Measurements from ENCODE around the gene STK32B.

STK32B gene

GRCh38 chr4:5458676-5459075 is 407.4 kb downstream of the STK32B start:
- DNase-seq: no peak

DNA sequence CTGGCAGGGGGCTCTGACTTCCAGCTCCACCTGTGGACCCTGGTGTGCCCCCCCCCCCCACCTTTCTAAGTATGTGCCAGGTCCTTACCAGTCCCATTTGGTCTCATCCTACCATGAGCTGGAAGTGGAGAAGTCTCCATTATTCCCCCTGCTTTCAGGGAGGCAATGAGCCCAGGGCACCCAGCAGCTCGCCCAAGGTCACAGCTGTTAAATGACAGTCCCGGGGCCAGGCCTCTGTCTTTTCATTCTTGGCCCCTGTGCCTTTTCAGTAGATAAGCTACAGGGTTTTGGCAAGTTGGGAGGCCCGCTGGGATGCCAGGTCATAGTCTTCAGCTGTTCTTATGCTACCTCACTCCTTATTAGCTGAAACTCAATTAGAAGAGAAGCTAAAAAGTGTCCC is 408.0 kb downstream of the STK32B start:
- DNase-seq: no peak

- no peak for DNase-seq
Measured at GRCh38 chr4:5460106-5460801, 409.0 kb downstream of the STK32B start.

DNA sequence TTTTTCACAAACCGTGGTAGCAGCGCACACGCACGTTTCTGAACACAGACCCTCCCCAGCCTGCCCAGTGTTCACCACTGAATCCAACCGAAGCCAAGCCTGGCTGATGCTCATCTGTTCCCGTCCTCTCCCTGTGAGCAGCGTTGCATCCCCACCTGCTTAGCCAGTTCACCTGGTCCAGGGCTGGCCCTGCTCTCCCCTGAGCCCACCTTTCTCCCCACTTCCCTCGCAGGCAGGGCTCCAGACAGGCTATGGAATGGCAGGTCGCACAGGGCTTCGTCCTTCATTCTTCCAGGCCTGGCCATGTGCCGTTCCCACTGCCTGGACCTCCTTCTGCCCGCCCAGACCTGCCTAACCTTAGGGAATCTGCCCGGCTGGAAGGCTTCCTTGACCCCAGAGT is 410.2 kb downstream of the STK32B start:
- no peak for DNase-seq

- no peak for DNase-seq
Measured at GRCh38 chr4:5462254-5462835, 411.1 kb downstream of the STK32B start.

GRCh38 chr4:5462896-5463295 is 411.6 kb downstream of the STK32B start:
- DNase-seq: no peak

DNA sequence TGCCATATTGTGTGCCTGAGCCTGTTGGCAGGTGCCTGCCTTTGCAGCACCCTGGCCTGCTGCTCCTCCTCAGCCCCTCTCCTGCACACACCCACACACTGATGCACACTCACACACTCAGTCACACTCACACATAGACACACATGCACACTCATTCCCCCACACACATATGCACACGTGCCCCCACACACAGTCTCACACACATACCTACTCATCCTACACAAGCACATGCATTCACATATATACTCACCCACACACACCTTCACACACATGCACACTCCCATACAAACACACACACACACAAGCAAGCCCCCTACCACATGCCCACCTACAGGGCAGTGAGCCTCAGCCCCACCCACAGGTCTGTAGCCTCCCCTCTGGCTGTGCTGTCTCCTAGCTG is 412.1 kb downstream of the STK32B start:
- no peak for DNase-seq

- DNase-seq: no peak
Measured at GRCh38 chr4:5463936-5464650, 412.8 kb downstream of the STK32B start.

GRCh38 chr4:5465529-5465928 is 414.2 kb downstream of the STK32B start:
- no peak for DNase-seq

GRCh38 chr4:5465956-5466355 is 414.7 kb downstream of the STK32B start:
- DNase-seq: no peak

GRCh38 chr4:5467111-5467510 is 415.8 kb downstream of the STK32B start:
- DNase-seq: no peak

- no peak for DNase-seq
Measured at GRCh38 chr4:5469151-5469775, 418.0 kb downstream of the STK32B start.

DNA sequence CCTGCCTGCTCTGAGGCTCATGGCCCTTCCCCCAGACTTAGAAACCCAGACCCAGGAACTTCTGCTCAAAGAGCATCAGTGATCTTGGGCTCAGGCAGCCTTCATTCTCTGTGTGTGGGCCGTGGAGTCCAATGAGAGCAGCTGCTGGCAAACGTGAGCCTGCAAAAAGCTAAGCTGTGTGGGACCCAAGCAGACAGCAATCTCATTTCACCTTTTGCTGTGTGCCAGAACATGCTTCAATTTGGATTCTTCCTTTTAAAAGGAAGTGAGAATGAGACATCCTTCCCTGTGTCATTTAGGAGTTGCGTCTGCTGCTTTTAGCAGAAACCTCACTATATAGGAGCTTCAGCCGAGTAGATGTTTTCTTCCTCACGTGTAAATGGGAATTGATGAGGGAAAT is 418.6 kb downstream of the STK32B start:
- no peak for DNase-seq

DNA sequence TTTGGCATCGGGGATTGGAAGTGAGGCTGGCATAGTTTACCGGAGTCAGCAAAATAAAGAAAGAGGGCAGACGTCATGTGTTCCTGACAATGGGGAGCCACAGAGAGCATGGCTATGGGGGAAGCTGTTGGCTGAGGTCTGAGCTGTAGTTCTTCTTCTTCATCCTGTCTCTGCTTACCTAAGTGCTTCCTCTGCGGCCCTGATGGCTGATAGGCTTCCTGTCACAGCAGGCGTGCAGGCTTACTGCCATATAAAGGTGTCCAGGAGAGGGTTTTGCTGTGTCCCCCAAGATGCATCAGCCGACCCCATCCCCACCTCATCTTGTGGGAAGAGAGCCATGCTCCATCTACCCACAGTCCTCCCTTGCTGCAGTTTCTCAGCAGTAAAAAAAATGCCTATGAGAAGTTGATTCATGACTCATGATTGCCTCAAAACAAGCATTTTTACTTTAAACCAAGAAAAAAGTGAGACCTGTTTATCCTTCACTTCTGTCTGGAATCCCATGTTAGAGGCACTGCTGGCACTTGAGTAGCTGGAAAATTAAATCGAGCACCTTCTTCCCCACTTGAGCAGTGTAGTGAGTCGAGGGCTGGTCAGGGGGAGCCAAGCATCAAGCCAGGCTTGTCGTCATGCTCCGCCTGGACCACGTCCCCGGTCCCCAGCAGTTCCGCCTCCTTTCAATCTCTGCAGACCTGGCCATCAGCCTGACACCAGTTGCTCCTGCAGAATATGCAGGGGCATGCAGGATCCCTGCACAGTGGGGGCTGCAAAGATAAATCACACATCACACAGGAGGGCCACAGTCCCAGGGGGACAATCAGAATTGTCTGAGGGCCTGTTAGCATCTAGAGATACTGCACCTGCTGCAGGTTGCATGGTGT is 419.3 kb downstream of the STK32B start:
- no peak for DNase-seq

DNA sequence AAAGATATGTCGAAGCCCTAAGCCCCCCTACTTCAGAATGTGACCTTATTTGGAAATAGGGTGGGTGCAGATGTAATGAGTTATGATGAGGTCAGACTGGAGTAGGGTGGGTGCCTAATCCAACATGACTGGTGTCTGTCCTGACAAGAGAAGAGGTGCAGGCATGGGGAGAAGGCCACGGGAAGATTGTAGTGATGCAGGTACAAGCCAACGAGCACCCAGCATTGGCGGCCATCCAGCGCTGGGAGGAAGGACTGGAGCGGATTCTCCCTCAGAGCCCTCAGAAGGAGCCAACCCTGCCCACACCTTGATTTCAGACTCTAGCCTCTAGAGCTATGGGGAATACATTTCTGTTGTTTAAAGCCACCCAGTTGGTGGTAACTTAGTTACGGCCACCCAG is 419.9 kb downstream of the STK32B start:
- no peak for DNase-seq

DNA sequence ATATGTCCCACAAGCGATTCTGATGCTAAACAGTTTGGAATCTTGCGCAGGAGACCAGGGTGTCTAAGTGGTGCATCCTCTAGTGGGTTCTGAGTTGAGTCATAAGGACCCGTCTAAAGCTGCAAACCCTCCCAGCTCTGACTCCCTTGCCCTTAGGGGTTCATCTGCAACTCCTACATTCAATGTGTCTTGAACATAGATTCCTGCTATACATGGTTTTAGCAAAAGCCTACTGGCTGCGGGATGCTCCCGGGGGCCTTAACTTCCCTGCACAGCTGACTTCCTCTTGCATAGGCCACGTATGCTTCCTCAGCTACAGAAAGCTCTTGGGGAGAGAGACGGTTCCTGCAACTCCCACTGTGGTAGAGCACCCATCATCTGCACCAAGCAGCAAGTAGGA is 420.4 kb downstream of the STK32B start:
- no peak for DNase-seq

DNA sequence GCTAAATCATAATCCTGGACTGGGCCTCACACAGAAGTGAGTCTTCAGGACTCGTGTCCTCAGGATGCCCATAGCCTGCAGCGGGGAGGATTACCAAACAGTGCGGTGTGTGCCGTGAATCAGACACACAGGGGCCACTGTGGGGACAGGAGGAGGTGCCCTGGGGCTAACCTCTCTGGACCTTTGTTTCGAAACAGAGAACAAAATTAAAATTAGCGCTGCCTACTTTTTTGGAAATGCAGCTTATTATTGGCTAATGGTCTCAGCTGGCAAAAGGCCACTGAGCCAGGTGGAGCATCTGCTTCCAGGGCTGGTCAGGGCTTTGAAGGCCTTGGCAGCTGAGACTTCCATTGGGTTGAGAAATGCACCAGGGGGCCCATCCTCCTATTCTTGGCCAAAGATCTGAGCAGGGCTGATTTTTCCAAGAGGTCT is 420.9 kb downstream of the STK32B start:
- DNase-seq: no peak

GRCh38 chr4:5473125-5473524 is 421.8 kb downstream of the STK32B start:
- no peak for DNase-seq

- no peak for DNase-seq
Measured at GRCh38 chr4:5474756-5475155, 423.5 kb downstream of the STK32B start.

- no peak for DNase-seq
Measured at GRCh38 chr4:5477613-5478012, 426.3 kb downstream of the STK32B start.

DNA sequence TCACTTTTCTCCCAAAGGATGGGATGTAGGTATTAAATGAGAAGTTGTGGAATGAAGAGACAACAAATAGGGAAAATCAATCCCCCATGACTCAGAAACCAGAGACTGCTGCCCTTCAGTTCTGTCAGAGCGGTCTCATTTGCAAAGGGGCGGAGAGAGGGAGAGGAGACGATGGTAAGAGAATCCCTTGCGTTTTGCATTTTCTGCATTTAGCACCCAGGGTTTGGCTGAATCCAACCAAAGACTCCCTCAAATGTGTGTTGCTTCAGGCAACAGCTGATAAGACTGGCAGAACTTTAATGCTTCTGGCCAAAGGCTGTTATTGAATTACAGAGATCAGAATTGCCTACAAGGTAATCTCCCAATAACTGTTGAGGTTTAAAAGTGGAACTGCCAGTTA is 426.9 kb downstream of the STK32B start:
- DNase-seq: no peak

DNA sequence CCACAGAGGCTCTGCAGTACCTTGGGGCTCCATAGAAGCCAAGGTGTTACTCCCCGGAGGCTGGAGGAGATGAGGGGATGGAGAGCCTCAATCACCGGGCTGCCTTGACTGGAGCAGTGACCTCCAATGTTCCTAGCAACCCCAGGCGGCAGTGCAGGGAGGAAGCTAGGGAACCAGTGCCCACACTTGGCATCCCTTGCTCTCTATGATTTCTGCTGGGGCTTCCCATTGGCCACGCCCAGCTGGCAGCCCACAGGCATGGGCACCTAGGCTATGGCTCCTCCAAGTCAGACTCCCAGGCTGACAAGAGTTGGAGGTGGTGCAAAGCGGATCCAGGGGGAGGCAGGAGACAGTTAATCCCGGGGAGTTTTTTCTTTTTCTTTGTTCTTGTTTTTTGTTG is 427.4 kb downstream of the STK32B start:
- no peak for DNase-seq

- no peak for DNase-seq
Measured at GRCh38 chr4:5479518-5480060, 428.3 kb downstream of the STK32B start.

Measured in CD4-positive, alpha-beta T cell treated with Interleukin-15 for 1 hour (primary cell).